ENCODE results near the gene DPP7. TPM values are rescaled to one million over a fixed set of nuclear protein-coding genes. Genes with fewer than 3 reads are reported as not detected.
"Not testable (repeated sequence)": the region's sequence is repeated elsewhere in the genome, so short reads cannot be mapped to it uniquely, and the experiment has no call there.

DPP7 gene
- polyA plus RNA-seq, 2 donors: 90.4 to 129 TPM

GRCh38 chr9:137130176-137130755 lies 15.7 kb upstream of the DPP7 start:
- Histone ChIP-seq H3K4me1 (ENCODE audit: control insufficient read depth in 2 of 2, insufficient read depth in 2 of 2, low read length in 1 of 2) (peaks cover 15 to 18% of the 10 kb centered on the region in 2 donors), H3K9me3 (ENCODE audit: control insufficient read depth in 2 of 2, insufficient read depth in 1 of 2, low read depth in 1 of 2, low read length in 1 of 2) (peaks cover 0 to 5% of the 10 kb centered on the region in 2 donors), H3K27ac (ENCODE audit: low read depth in 2 of 2, low read length in 1 of 2) (peak overlapping the region; percentile 67 to 77), H3K4me3 (ENCODE audit: low read depth in 1 of 2, low read length in 2 of 2) (peak overlapping the region; percentile 84 to 95), H3K27me3 (ENCODE audit: control insufficient read depth in 1 of 2, insufficient read depth in 2 of 2, low read length in 2 of 2) (no peaks in the 10 kb centered on the region), H3K36me3 (ENCODE audit: control insufficient read depth in 2 of 2, insufficient read depth in 2 of 2, low read length in 1 of 2) (no peaks in the 10 kb centered on the region)
- 7 to 9% methylated on average over 58 of the region's 58 CpGs for WGBS, 2 donors

- H3K27ac ChIP-seq (ENCODE audit: low read depth in 2 of 2, low read length in 1 of 2): peak overlapping the region; percentile 67 to 77
- WGBS, 2 donors: 1 to 2% methylated on average over 67 to 86 of the region's 86 CpGs
- peaks cover 15 to 18% of the 10 kb centered on the region in 2 donors for H3K4me1 ChIP-seq (ENCODE audit: control insufficient read depth in 2 of 2, insufficient read depth in 2 of 2, low read length in 1 of 2)
Measured at GRCh38 chr9:137129456-137130175, 15.1 kb upstream of the DPP7 start.

DNA sequence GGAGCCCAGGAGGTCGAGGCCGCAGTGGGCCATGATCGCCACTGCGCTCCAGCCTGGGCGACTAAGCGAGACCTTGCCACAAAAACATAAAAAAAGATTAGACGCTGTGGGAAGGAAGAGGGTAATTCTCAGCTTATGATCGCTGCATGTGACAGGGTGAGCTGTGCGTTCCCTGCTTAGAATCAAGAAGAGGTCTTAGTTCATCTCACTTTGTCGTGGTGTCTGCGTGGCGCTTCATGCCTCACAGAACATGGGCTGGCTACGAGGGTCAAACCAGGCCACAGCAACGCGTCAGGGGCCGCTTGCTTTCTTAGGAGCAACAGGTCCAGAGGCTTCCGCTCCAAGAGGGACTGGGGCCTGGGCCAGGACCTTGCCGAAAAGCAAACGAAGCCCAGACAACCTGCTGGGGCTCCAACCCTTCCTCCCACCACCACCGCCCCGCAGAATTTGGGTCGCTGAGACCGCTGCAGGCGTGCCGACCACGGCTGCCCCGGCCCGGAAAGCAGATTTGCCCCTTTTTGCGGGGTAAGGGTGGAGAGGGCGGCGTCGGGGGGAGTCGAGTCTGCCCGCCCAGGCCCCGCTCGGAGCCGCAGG lies 14.4 kb upstream of the DPP7 start:
- 15 to 19% methylated on average over 31 to 37 of the region's 37 CpGs for WGBS, 2 donors
- Histone ChIP-seq H3K4me1 (ENCODE audit: control insufficient read depth in 2 of 2, insufficient read depth in 2 of 2, low read length in 1 of 2) (peaks cover 15 to 18% of the 10 kb centered on the region in 2 donors), H3K4me3 (ENCODE audit: low read depth in 1 of 2, low read length in 2 of 2) (peak overlapping the region; percentile 84 to 95), H3K9me3 (ENCODE audit: control insufficient read depth in 2 of 2, insufficient read depth in 1 of 2, low read depth in 1 of 2, low read length in 1 of 2) (peaks cover 0 to 5% of the 10 kb centered on the region in 2 donors), H3K36me3 (ENCODE audit: control insufficient read depth in 2 of 2, insufficient read depth in 2 of 2, low read length in 1 of 2) (no peaks in the 10 kb centered on the region), H3K27me3 (ENCODE audit: control insufficient read depth in 1 of 2, insufficient read depth in 2 of 2, low read length in 2 of 2) (no peaks in the 10 kb centered on the region), H3K27ac (ENCODE audit: low read depth in 2 of 2, low read length in 1 of 2) (peak overlapping the region; percentile 67 to 77)

More at GRCh38 chr9:137129456-137130175, 15.1 kb upstream of the DPP7 start:
- H3K36me3 ChIP-seq (ENCODE audit: control insufficient read depth in 2 of 2, insufficient read depth in 2 of 2, low read length in 1 of 2): no peaks in the 10 kb centered on the region
- peaks cover 0 to 5% of the 10 kb centered on the region in 2 donors for H3K9me3 ChIP-seq (ENCODE audit: control insufficient read depth in 2 of 2, insufficient read depth in 1 of 2, low read depth in 1 of 2, low read length in 1 of 2)
- peak overlapping the region; percentile 84 to 95 for H3K4me3 ChIP-seq (ENCODE audit: low read depth in 1 of 2, low read length in 2 of 2)
- H3K27me3 ChIP-seq (ENCODE audit: control insufficient read depth in 1 of 2, insufficient read depth in 2 of 2, low read length in 2 of 2): no peaks in the 10 kb centered on the region

- peak overlapping the region in 1 of 2 donors; percentile 15 for H3K27ac ChIP-seq (ENCODE audit: low read depth in 2 of 2, low read length in 1 of 2)
- peaks cover 15 to 18% of the 10 kb centered on the region in 2 donors for H3K4me1 ChIP-seq (ENCODE audit: control insufficient read depth in 2 of 2, insufficient read depth in 2 of 2, low read length in 1 of 2)
- H3K27me3 ChIP-seq (ENCODE audit: control insufficient read depth in 1 of 2, insufficient read depth in 2 of 2, low read length in 2 of 2): no peaks in the 10 kb centered on the region
- peak overlapping the region; percentile 84 to 95 for H3K4me3 ChIP-seq (ENCODE audit: low read depth in 1 of 2, low read length in 2 of 2)
- 41 to 51% methylated on average over 19 of the region's 19 CpGs for WGBS, 2 donors
- H3K9me3 ChIP-seq (ENCODE audit: control insufficient read depth in 2 of 2, insufficient read depth in 1 of 2, low read depth in 1 of 2, low read length in 1 of 2): peaks cover 0 to 5% of the 10 kb centered on the region in 2 donors
- H3K36me3 ChIP-seq (ENCODE audit: control insufficient read depth in 2 of 2, insufficient read depth in 2 of 2, low read length in 1 of 2): no peaks in the 10 kb centered on the region
Measured at GRCh38 chr9:137128158-137128861, 13.8 kb upstream of the DPP7 start.

DNA sequence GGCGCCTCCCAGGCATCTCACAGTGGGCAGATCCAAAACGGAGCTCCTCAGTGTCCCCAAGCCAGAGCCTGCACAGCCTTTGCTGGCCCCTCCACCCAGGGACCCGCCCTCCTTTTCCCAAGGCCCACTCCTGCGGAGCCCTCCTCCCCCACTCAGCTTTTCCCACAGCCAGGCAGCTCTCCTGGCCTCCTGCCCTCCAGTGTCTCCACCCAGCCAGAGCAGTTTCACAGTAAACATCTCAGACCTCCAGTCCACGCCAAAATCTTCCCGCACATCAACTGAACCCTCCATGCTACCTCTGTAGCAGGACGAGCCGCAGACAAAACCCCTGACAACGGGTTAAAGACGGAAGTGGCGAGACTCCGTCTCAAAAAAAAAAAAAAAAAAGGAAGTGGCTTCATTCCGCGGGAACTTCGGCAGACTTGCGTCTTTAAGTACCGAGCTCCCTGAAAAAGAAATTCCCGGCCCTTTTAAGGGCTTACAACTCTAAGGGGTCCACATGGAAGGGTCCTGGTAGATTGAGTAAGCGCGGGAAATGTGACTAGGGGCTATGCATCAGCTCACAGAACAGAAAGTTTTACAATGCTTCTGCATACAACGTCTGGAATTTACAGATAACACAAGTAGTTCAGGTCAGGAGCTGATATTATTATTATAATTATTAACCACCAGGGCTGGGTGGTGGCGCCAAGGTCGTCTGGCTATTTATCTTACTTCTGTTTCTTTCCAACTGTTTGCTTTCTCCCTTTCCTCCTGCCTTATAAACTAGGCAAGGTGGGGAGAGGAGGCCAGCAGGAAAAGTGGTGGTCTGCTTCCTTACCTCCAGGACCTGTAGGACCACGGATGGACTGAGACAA lies 13.0 kb upstream of the DPP7 start:
- H3K27me3 ChIP-seq (ENCODE audit: control insufficient read depth in 1 of 2, insufficient read depth in 2 of 2, low read length in 2 of 2): no peaks in the 10 kb centered on the region
- H3K9me3 ChIP-seq (ENCODE audit: control insufficient read depth in 2 of 2, insufficient read depth in 1 of 2, low read depth in 1 of 2, low read length in 1 of 2): peaks cover 0 to 5% of the 10 kb centered on the region in 2 donors
- peak overlapping the region in 1 of 2 donors; percentile 53 for H3K27ac ChIP-seq (ENCODE audit: low read depth in 2 of 2, low read length in 1 of 2)
- H3K4me3 ChIP-seq (ENCODE audit: low read depth in 1 of 2, low read length in 2 of 2): peak overlapping the region; percentile 6 to 84
- no peaks in the 10 kb centered on the region for H3K36me3 ChIP-seq (ENCODE audit: control insufficient read depth in 2 of 2, insufficient read depth in 2 of 2, low read length in 1 of 2)
- peaks cover 15 to 18% of the 10 kb centered on the region in 2 donors for H3K4me1 ChIP-seq (ENCODE audit: control insufficient read depth in 2 of 2, insufficient read depth in 2 of 2, low read length in 1 of 2)
- WGBS, 2 donors: 25 to 29% methylated on average over 24 of the region's 24 CpGs

DNA sequence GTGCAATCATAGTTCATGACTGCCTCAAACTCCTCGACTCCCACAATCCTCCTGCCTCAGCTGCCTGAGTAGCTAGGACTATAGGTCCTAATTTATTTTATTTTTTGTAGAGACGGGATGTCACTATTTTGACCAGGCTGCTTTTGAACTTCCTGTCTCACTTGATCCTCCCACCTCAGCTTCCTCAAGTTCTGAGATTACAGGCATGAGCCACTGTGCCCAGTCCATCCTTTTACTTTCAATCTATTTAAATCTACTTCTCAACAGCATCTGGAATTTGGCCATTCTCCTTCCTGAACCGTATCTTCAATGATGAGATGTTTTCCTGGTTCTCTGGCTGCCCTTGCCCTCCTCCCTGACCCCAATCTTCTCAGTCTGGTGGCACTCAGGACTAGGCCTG lies 12.3 kb upstream of the DPP7 start:
- Histone ChIP-seq H3K27ac (ENCODE audit: low read depth in 2 of 2, low read length in 1 of 2) (peak overlapping the region in 1 of 2 donors; percentile 26), H3K4me3 (ENCODE audit: low read depth in 1 of 2, low read length in 2 of 2) (no peak overlapping the region), H3K36me3 (ENCODE audit: control insufficient read depth in 2 of 2, insufficient read depth in 2 of 2, low read length in 1 of 2) (no peaks in the 10 kb centered on the region), H3K4me1 (ENCODE audit: control insufficient read depth in 2 of 2, insufficient read depth in 2 of 2, low read length in 1 of 2) (peaks cover 15 to 18% of the 10 kb centered on the region in 2 donors), H3K9me3 (ENCODE audit: control insufficient read depth in 2 of 2, insufficient read depth in 1 of 2, low read depth in 1 of 2, low read length in 1 of 2) (peaks cover 0 to 5% of the 10 kb centered on the region in 2 donors), H3K27me3 (ENCODE audit: control insufficient read depth in 1 of 2, insufficient read depth in 2 of 2, low read length in 2 of 2) (no peaks in the 10 kb centered on the region)
- WGBS, 2 donors: 28 to 49% methylated on average over 3 of the region's 3 CpGs

- not testable (repeated sequence) for H3K27ac ChIP-seq (ENCODE audit: low read depth in 2 of 2, low read length in 1 of 2); H3K4me3 ChIP-seq (ENCODE audit: low read depth in 1 of 2, low read length in 2 of 2); H3K27me3 ChIP-seq (ENCODE audit: control insufficient read depth in 1 of 2, insufficient read depth in 2 of 2, low read length in 2 of 2); H3K9me3 ChIP-seq (ENCODE audit: control insufficient read depth in 2 of 2, insufficient read depth in 1 of 2, low read depth in 1 of 2, low read length in 1 of 2); H3K36me3 ChIP-seq (ENCODE audit: control insufficient read depth in 2 of 2, insufficient read depth in 2 of 2, low read length in 1 of 2)
- 88 to 89% methylated on average over 5 of the region's 5 CpGs for WGBS, 2 donors
- peaks cover 9 to 12% of the 10 kb centered on the region in 2 donors for H3K4me1 ChIP-seq (ENCODE audit: control insufficient read depth in 2 of 2, insufficient read depth in 2 of 2, low read length in 1 of 2)
Measured at GRCh38 chr9:137123952-137124462, 9.5 kb upstream of the DPP7 start.

GRCh38 chr9:137123468-137123837 lies 8.9 kb upstream of the DPP7 start:
- no peaks in the 10 kb centered on the region for H3K9me3 ChIP-seq (ENCODE audit: control insufficient read depth in 2 of 2, insufficient read depth in 1 of 2, low read depth in 1 of 2, low read length in 1 of 2)
- no peak overlapping the region for H3K4me3 ChIP-seq (ENCODE audit: low read depth in 1 of 2, low read length in 2 of 2)
- no peaks in the 10 kb centered on the region for H3K36me3 ChIP-seq (ENCODE audit: control insufficient read depth in 2 of 2, insufficient read depth in 2 of 2, low read length in 1 of 2)
- H3K27me3 ChIP-seq (ENCODE audit: control insufficient read depth in 1 of 2, insufficient read depth in 2 of 2, low read length in 2 of 2): no peaks in the 10 kb centered on the region
- H3K27ac ChIP-seq (ENCODE audit: low read depth in 2 of 2, low read length in 1 of 2): no peak overlapping the region
- H3K4me1 ChIP-seq (ENCODE audit: control insufficient read depth in 2 of 2, insufficient read depth in 2 of 2, low read length in 1 of 2): peaks cover 4 to 12% of the 10 kb centered on the region in 2 donors
- WGBS, 2 donors: 73 to 75% methylated on average over 5 of the region's 5 CpGs
